Esophagus muscularis mucosa (tissue), 4 donors: ENCODE results near the gene METRNL.

Source experiments
- EP300 ChIP-seq: sonication (generic); formaldehyde crosslinking; IDR thresholded peaks from one replicate; pipeline ENCODE4 v1.6.1; 2017; ENCODE audit warnings: antibody characterized with exemption
- POLR2A ChIP-seq: fragments of 450-650 bp; IDR thresholded peaks from one replicate; pipeline ENCODE4 v1.6.1; 2017; ENCODE audit warnings: antibody characterized with exemption, moderate library complexity, mild to moderate bottlenecking, low read depth
- TF ChIP-seq, protein P1 (sequence below), 3 experiments: fragments of 200-600 bp in 2 of 3; fragments of 450-650 bp in 1 of 3; sonication (generic) in 2 of 3; IDR thresholded peaks; one replicate each; pipeline ENCODE4 v1.5.1; 2017 to 2019; ENCODE audit warnings: antibody characterized with exemption in 3 of 3, mild to moderate bottlenecking in 2 of 3, moderate library complexity in 1 of 3

DNA sequence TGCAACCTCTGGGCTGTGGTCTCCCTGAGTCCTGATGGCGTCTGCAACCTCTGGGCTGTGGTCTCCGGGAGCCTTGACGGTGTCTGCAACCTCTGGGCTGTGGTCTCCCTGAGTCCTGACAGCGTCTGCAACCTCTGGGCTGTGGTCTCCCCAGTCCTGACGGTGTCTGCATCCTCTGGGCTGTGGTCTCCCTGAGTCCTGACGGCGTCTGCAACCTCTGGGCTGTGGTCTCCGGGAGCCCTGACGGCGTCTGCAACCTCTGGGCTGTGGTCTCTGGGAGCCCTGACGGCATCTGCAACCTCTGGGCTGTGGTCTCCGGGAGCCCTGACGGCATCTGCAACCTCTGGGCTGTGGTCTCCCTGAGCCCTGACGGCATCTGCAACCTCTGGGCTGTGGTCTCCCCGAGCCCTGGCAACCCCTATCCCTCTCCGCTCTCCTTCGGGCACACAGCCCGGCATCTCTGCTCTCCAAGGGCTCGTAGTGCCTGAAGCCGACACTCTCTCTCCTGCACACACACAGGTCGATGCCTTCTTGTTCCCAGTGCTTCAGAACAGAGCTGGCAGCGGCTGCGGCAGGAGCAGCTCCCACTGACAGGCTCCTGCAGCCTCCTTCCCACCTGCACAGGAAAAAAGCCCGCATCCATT lies 45.6 kb downstream of the METRNL start:
- TF ChIP-seq, protein P1, sequence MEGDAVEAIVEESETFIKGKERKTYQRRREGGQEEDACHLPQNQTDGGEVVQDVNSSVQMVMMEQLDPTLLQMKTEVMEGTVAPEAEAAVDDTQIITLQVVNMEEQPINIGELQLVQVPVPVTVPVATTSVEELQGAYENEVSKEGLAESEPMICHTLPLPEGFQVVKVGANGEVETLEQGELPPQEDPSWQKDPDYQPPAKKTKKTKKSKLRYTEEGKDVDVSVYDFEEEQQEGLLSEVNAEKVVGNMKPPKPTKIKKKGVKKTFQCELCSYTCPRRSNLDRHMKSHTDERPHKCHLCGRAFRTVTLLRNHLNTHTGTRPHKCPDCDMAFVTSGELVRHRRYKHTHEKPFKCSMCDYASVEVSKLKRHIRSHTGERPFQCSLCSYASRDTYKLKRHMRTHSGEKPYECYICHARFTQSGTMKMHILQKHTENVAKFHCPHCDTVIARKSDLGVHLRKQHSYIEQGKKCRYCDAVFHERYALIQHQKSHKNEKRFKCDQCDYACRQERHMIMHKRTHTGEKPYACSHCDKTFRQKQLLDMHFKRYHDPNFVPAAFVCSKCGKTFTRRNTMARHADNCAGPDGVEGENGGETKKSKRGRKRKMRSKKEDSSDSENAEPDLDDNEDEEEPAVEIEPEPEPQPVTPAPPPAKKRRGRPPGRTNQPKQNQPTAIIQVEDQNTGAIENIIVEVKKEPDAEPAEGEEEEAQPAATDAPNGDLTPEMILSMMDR (IDR thresholded peaks at IDR 0.05): no peak
- no peak for TF ChIP-seq EP300
- no peak for TF ChIP-seq POLR2A
